Measurements from ENCODE around the gene MMEL1.

DNA sequence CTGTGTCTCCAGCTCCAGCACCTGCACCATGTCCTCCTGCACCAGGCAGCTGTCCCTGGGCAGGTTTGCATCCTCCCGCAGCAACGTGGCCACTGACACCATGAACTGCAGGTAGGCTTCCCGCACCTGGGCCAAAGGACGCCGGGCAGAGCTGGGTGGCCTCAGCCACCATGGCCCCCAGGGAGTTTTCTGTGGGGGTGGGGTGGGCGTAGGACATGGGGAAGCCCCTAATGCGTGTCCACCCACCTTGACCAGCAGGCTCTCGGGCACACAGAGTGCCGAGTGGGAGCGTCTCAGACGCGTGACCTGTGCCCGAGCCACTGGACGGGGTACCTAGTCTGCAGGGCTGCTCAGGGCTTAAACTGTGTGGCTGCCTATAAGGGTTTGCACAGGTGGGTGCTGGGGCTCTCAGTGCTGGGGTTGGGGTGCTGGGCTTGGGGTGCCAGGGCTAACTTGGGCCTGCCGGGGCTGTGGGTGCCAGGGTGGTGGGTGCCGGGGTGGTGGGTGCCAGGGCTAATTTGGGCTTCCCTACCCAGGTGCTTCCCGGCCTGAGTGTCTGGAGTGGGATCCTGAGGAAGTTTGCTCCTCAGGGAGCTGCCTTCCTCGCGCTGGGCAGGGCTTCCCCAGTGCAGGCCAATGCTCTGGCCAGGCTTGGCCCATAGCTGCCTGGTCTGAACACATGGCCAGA lies 28.5 kb downstream of the MMEL1 start:
- no peak for TF ChIP-seq TARDBP (IDR thresholded peaks at IDR 0.05)
- no peak for TF ChIP-seq FOXM1 (IDR thresholded peaks at IDR 0.05; ENCODE audit: borderline replicate concordance)
- no peak for TF ChIP-seq ZNF384 (IDR thresholded peaks at IDR 0.05)
- no peak for TF ChIP-seq BHLHE40 (IDR thresholded peaks at IDR 0.05; ENCODE audit: borderline replicate concordance)
- no peak for TF ChIP-seq ELF4 (IDR thresholded peaks at IDR 0.05)
- no peak for TF ChIP-seq SP1 (IDR thresholded peaks at IDR 0.05)
- TF ChIP-seq FOXK2 (IDR thresholded peaks at IDR 0.05): no peak

Measured in HEK293T (cell line).